ENCODE data around the gene SLC2A5. TPM values are rescaled to one million over a fixed set of nuclear protein-coding genes. Genes with fewer than 3 reads are reported as not detected.

SLC2A5 gene

Small RNA genes lying within 50 kb of the gene (small RNA-seq; reads per million reads assigned to genes)
- not detected for gene RF00424 (ENCODE audit: low read depth)
